ENCODE results near the gene CTSZ. TPM values are rescaled to one million over a fixed set of nuclear protein-coding genes. Genes with fewer than 3 reads are reported as not detected.

Gene CTSZ
- total and polyA plus RNA-seq, 2 experiments from 2014 or later = 13.5 to 391 TPM

- Histone ChIP-seq H3K9me2 (ENCODE audit: insufficient read depth) (no peaks in the 10 kb centered on the region), H3K27ac (0 out of 2 replicates have a peak overlapping the region, but pooled peaks have one; percentile 60), H3K79me2 (ENCODE audit: insufficient read depth) (peaks cover 81% of the 10 kb centered on the region), H3F3A (ENCODE audit: insufficient read depth) (peaks cover 50% of the 10 kb centered on the region), H3K27me3 (replicated peaks; ENCODE audit: insufficient read depth) (no peaks in the 10 kb centered on the region), H3K9me3 (ENCODE audit: low read depth) (no peaks in the 10 kb centered on the region), H4K20me1 (ENCODE audit: insufficient read depth) (0 out of 2 replicates have a peak, but pooled peaks cover 2% of the 10 kb centered on the region), H3K36me3 (ENCODE audit: low read depth) (peaks cover 48% of the 10 kb centered on the region), H3K4me1 (ENCODE audit: insufficient read depth) (peaks cover 39% of the 10 kb centered on the region), H2AFZ (no peak overlapping the region), H3K4me2 (ENCODE audit: unreplicated experiment) (peak overlapping the region; percentile 73), H3K9ac (peak overlapping the region; percentile 84; the same call in 1 of the 2 replicates), H3K4me3 (no peak overlapping the region)
- TF ChIP-seq EZH2phosphoT487 (IDR thresholded peaks at IDR 0.05; ENCODE audit: insufficient read depth, low read depth) (no peak), EZH2 (IDR thresholded peaks at IDR 0.05; ENCODE audit: insufficient read depth, poor library complexity, severe bottlenecking) (no peak)
- no peak for DNase-seq
- WGBS, 2 experiments (ENCODE audit: low coverage in 1 of 2, low lambda C conversion rate in 2 of 2, missing lambda C conversion rate in 2 of 2) = 97 to 100% methylated on average over 2 of the region's 2 CpGs
- in situ Hi-C loops (cut with MboI) = no loop called here
These were observed 26.6 kb upstream of the CTSZ start for GRCh38 chr20:59033616-59034165.

- H3K27me3 ChIP-seq (replicated peaks; ENCODE audit: insufficient read depth) = no peaks in the 10 kb centered on the region
- in situ Hi-C loops (cut with MboI) = no loop called here
- peaks cover 50% of the 10 kb centered on the region for H3K36me3 ChIP-seq (ENCODE audit: low read depth)
These were observed 26.0 kb upstream of the CTSZ start for GRCh38 chr20:59033093-59033492.

DNA sequence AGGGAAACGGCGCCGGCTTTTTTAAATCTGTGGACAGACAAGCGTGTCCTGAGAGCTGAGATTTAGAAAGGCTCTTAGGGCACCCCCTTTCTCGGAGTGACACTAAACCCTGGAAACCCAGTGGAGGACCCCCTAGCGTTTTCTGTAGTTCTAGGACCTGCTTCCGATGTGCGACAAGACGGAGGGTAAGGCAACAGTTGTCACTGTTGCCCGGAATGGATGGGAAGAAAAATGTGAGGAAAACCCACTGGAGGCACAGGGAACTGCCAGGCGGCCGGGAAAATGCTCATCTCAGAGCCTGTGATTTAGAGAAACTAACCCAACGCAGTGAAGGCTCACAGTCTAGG, 25.6 kb upstream of the CTSZ start:
- no peaks in the 10 kb centered on the region for H3K27me3 ChIP-seq (replicated peaks; ENCODE audit: insufficient read depth)
- peaks cover 57% of the 10 kb centered on the region for H3F3A ChIP-seq (ENCODE audit: insufficient read depth)
- peaks cover 46% of the 10 kb centered on the region for H3K36me3 ChIP-seq (ENCODE audit: low read depth)
- 0 out of 2 replicates have a peak, but pooled peaks cover 6% of the 10 kb centered on the region for H4K20me1 ChIP-seq (ENCODE audit: insufficient read depth)
- DNase-seq = peak; percentile 76
- peak overlapping the region; percentile 73 for H2AFZ ChIP-seq
- peak overlapping the region; percentile 73 for H3K4me2 ChIP-seq (ENCODE audit: unreplicated experiment)
- in situ Hi-C loops (cut with MboI) = no loop called here
- WGBS, 2 experiments (ENCODE audit: low coverage in 1 of 2, low lambda C conversion rate in 2 of 2, missing lambda C conversion rate in 2 of 2) = 1 to 2% methylated on average over 12 to 13 of the region's 13 CpGs
- TF ChIP-seq EZH2 (IDR thresholded peaks at IDR 0.05; ENCODE audit: insufficient read depth, poor library complexity, severe bottlenecking) = no peak
- TF ChIP-seq EZH2phosphoT487 (IDR thresholded peaks at IDR 0.05; ENCODE audit: insufficient read depth, low read depth) = no peak
- H3K4me3 ChIP-seq = peak overlapping the region; percentile 79
- H3K9ac ChIP-seq = peak overlapping the region; percentile 84
- H3K4me1 ChIP-seq (ENCODE audit: insufficient read depth) = peaks cover 45% of the 10 kb centered on the region
- peak overlapping the region; percentile 60 for H3K27ac ChIP-seq
- no peaks in the 10 kb centered on the region for H3K9me3 ChIP-seq (ENCODE audit: low read depth)
- H3K79me2 ChIP-seq (ENCODE audit: insufficient read depth) = peaks cover 81% of the 10 kb centered on the region
- H3K9me2 ChIP-seq (ENCODE audit: insufficient read depth) = no peaks in the 10 kb centered on the region

More at GRCh38 chr20:59033093-59033492, 26.0 kb upstream of the CTSZ start:
- H3K4me1 ChIP-seq (ENCODE audit: insufficient read depth) = peaks cover 41% of the 10 kb centered on the region
- no peak for DNase-seq
- H3K9me3 ChIP-seq (ENCODE audit: low read depth) = no peaks in the 10 kb centered on the region
- no peak for TF ChIP-seq EZH2phosphoT487 (IDR thresholded peaks at IDR 0.05; ENCODE audit: insufficient read depth, low read depth)
- peaks cover 56% of the 10 kb centered on the region for H3F3A ChIP-seq (ENCODE audit: insufficient read depth)
- peak overlapping the region; percentile 84 for H3K9ac ChIP-seq
- peak overlapping the region; percentile 73 for H3K4me2 ChIP-seq (ENCODE audit: unreplicated experiment)
- H3K27ac ChIP-seq = peak overlapping the region; percentile 60
- H2AFZ ChIP-seq = peak overlapping the region; percentile 73
- 100% methylated on average over 1 of the region's 1 CpG for WGBS, 2 experiments (ENCODE audit: low coverage in 1 of 2, low lambda C conversion rate in 2 of 2, missing lambda C conversion rate in 2 of 2)
- H3K79me2 ChIP-seq (ENCODE audit: insufficient read depth) = peaks cover 81% of the 10 kb centered on the region
- no peaks in the 10 kb centered on the region for H3K9me2 ChIP-seq (ENCODE audit: insufficient read depth)
- H4K20me1 ChIP-seq (ENCODE audit: insufficient read depth) = 0 out of 2 replicates have a peak, but pooled peaks cover 6% of the 10 kb centered on the region
- peak overlapping the region; percentile 79 for H3K4me3 ChIP-seq

DNA sequence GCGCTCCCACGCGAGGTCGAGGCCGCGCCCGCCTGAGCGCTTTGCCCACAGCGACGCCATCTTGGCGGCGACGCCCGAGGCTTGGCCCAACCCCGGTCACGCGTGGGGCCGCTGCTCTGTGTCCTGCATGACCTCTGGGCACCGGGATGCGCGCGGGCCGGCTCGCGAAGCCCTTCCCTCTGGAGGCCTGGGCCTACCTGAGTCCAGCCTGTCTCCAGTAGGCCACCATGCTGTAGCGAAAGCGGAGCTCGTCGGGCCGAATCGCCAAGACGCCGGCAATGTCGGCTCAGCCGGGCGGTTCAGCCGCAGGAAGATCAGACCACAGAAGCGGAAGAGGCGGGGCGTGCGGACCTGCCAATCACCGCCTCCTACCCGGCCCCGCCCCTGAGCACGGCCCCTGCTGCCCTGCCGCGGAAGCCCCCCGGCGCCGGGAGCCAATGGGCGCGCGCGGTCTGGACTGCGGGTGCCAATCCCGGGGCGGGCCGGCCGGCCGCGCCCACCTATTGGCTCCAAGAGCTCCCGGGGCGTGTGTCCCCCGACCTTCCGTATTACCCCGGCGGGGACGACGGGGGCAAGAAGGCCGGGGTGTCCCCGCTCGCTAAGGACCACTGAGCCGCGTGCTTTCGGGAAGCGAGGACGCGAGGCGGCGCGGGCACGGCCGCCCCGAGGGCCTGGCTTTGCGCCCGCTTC, 25.1 kb upstream of the CTSZ start, which contains the start of gene ATP5F1E:
Gene ATP5F1E (minus strand): TSS at position 313 of the 690 bp plus-strand sequence. CDS start 84 bp downstream, at position 229.
- Histone ChIP-seq H3K4me1 (ENCODE audit: insufficient read depth) (peaks cover 46% of the 10 kb centered on the region), H4K20me1 (ENCODE audit: insufficient read depth) (peaks cover 10% of the 10 kb centered on the region; the same call in 1 of the 2 replicates), H3K36me3 (ENCODE audit: low read depth) (peaks cover 45% of the 10 kb centered on the region), H3K9ac (peak within 1 kb of the TSS; percentile 84), H3K9me2 (ENCODE audit: insufficient read depth) (no peaks in the 10 kb centered on the region), H3K27ac (peak within 1 kb of the TSS; percentile 65), H3K79me2 (ENCODE audit: insufficient read depth) (peaks cover 81% of the 10 kb centered on the region), H3K4me3 (peak within 1 kb of the TSS; percentile 79), H2AFZ (peak within 1 kb of the TSS; percentile 75), H3K9me3 (ENCODE audit: low read depth) (no peaks in the 10 kb centered on the region), H3K4me2 (ENCODE audit: unreplicated experiment) (peak within 1 kb of the TSS; percentile 84), H3K27me3 (replicated peaks; ENCODE audit: insufficient read depth) (no peaks in the 10 kb centered on the region), H3F3A (ENCODE audit: insufficient read depth) (peaks cover 57% of the 10 kb centered on the region)
- 0 to 1% methylated on average over 64 to 69 of the region's 86 CpGs for WGBS, 2 experiments (ENCODE audit: low coverage in 1 of 2, low lambda C conversion rate in 2 of 2, missing lambda C conversion rate in 2 of 2)
- no peak for TF ChIP-seq EZH2 (IDR thresholded peaks at IDR 0.05; ENCODE audit: insufficient read depth, poor library complexity, severe bottlenecking)
- TF ChIP-seq EZH2phosphoT487 (IDR thresholded peaks at IDR 0.05; ENCODE audit: insufficient read depth, low read depth) = no peak
- in situ Hi-C loops (cut with MboI) = no loop called here
- peak; percentile 98 for DNase-seq
